ENCODE results near the gene VWDE. TPM values are rescaled to one million over a fixed set of nuclear protein-coding genes. Genes with fewer than 3 reads are reported as not detected.

VWDE gene
- total and polyA plus RNA-seq, 2 donors (not counting 3 experiments of a cell fraction or from before 2014, with no cell fraction given), result 0.11 to 0.17 TPM

DNA sequence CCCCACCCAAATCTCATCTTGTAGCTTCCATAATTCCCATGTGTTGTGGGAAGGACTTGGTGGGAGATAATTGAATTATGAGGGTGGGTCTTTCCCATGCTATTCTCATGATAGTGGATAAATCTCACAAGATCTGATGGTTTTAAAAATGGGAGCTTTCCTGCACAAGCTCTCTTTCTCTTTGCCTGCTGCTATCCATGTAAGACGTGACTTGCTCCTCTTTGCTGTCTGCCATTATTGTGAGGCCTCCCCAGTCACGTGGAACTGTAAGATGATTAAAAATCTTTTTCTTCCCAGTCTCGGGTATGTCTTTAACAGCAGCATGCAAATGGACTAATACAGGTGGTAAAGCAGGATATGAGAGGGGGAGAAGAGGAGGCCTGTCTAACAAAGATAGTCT is 104.3 kb downstream of the VWDE start:
- no peak for FAIRE-seq
- no peaks in the 10 kb centered on the region for H3K9me3 ChIP-seq (replicated peaks; ENCODE audit: control insufficient read depth, insufficient read depth, low read length)
- POLR2A ChIA-PET, result no interaction called here

More for the DNA sequence above, 104.3 kb downstream of the VWDE start:
- CTCF ChIA-PET, result interaction anchor here (0.7 kb wide), 1 partner anchor 10 kb away, joined by 3 read pairs; no protein-coding TSS in a partner anchor
- TF ChIP-seq, protein P1, sequence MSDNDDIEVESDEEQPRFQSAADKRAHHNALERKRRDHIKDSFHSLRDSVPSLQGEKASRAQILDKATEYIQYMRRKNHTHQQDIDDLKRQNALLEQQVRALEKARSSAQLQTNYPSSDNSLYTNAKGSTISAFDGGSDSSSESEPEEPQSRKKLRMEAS (IDR thresholded peaks at IDR 0.05; ENCODE audit: insufficient read depth, insufficient read length), result no peak
- TF ChIP-seq POLR2A (IDR thresholded peaks at IDR 0.05; ENCODE audit: low read depth, low read length) (no peak), FOS (IDR thresholded peaks at IDR 0.05; ENCODE audit: borderline replicate concordance, insufficient read depth, low read length) (no peak), GATA2 (IDR thresholded peaks at IDR 0.05; ENCODE audit: insufficient read depth, insufficient read length, low read depth, low read length) (no peak), MYC (IDR thresholded peaks at IDR 0.05; ENCODE audit: low read depth, low read length) (no peak), POLR2AphosphoS5 (IDR thresholded peaks at IDR 0.05; ENCODE audit: insufficient read depth, low read depth, low read length) (no peak), JUN (IDR thresholded peaks at IDR 0.05; ENCODE audit: borderline replicate concordance, insufficient read depth, insufficient read length, low read depth) (no peak), EZH2 (IDR thresholded peaks at IDR 0.05; ENCODE audit: borderline replicate concordance, low read depth, low read length, severe bottlenecking) (no peak)
- TF ChIP-seq, protein P2, sequence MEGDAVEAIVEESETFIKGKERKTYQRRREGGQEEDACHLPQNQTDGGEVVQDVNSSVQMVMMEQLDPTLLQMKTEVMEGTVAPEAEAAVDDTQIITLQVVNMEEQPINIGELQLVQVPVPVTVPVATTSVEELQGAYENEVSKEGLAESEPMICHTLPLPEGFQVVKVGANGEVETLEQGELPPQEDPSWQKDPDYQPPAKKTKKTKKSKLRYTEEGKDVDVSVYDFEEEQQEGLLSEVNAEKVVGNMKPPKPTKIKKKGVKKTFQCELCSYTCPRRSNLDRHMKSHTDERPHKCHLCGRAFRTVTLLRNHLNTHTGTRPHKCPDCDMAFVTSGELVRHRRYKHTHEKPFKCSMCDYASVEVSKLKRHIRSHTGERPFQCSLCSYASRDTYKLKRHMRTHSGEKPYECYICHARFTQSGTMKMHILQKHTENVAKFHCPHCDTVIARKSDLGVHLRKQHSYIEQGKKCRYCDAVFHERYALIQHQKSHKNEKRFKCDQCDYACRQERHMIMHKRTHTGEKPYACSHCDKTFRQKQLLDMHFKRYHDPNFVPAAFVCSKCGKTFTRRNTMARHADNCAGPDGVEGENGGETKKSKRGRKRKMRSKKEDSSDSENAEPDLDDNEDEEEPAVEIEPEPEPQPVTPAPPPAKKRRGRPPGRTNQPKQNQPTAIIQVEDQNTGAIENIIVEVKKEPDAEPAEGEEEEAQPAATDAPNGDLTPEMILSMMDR (IDR thresholded peaks at IDR 0.05; ENCODE audit: extremely low read depth in 1 of 2, insufficient read depth in 1 of 2, low read depth in 1 of 2, low read length in 2 of 2), result no peak
- Histone ChIP-seq H3K27me3 (ENCODE audit: control insufficient read depth in 2 of 2, insufficient read depth in 2 of 2, low read length in 2 of 2) (peaks cover 2 to 4% of the 10 kb centered on the region in 2 experiments), H3K9ac (replicated peaks; ENCODE audit: extremely low read depth, insufficient read depth, low read length) (no peak overlapping the region), H3K27ac (ENCODE audit: insufficient read depth, low read depth, low read length) (no peak overlapping the region), H3K9me1 (replicated peaks; ENCODE audit: control insufficient read depth, extremely low read depth, insufficient read depth, low read length) (no peaks in the 10 kb centered on the region), H4K20me1 (replicated peaks; ENCODE audit: control insufficient read depth, extremely low read depth, insufficient read depth, low read length) (no peaks in the 10 kb centered on the region), H3K36me3 (ENCODE audit: control insufficient read depth in 2 of 2, extremely low read depth in 1 of 2, insufficient read depth in 2 of 2, low read length in 2 of 2) (no peaks in the 10 kb centered on the region), H3K79me2 (ENCODE audit: control insufficient read depth, insufficient read depth, low read length) (no peaks in the 10 kb centered on the region), H3K4me2 (ENCODE audit: insufficient read depth, low read length) (no peak overlapping the region), H2AFZ (ENCODE audit: low read depth, low read length) (no peak overlapping the region), H3K4me3 (replicated peaks in 1 of 3; ENCODE audit: insufficient read depth in 1 of 3, low read depth in 1 of 3, low read length in 3 of 3) (no peak overlapping the region), H3K4me1 (ENCODE audit: control insufficient read depth, extremely low read depth, insufficient read depth, low read length) (no peaks in the 10 kb centered on the region)
- no TSS peak for BruUV-seq (replicated peaks)
- dilution Hi-C loops (cut with MboI; ENCODE audit: extremely low pct_ligation_motif_present, low sequenced_read_pairs) (no loop called here), intact Hi-C loops (cut with micrococcal nuclease) (no loop called here)
- no peak for DNase-seq (ENCODE audit: low read depth, low spot score)
